Skeletal muscle tissue (tissue), 4 donors: Measurements from ENCODE around the gene GALP. TPM values are rescaled to one million over a fixed set of nuclear protein-coding genes. Genes with fewer than 3 reads are reported as not detected.
"Not testable (repeated sequence)": the region's sequence is repeated elsewhere in the genome, so short reads cannot be mapped to it uniquely, and the experiment has no call there.

Source experiments
- H3K27ac ChIP-seq: one replicate; pipeline ENCODE4 v1.7.0; 2013; ENCODE audit warnings: mild to moderate bottlenecking, low read depth, low read length, inconsistent platforms
- H3K27me3 ChIP-seq, 3 donors: one replicate each; pipeline ENCODE4 v1.7.0; 2013; ENCODE audit warnings: low read length in 3 of 3; ENCODE audit not compliant: control insufficient read depth in 3 of 3, insufficient read depth in 3 of 3
- H3K36me3 ChIP-seq, 3 donors: one replicate each; pipeline ENCODE4 v1.7.0; 2013; ENCODE audit warnings: low read length in 3 of 3; ENCODE audit not compliant: control insufficient read depth in 3 of 3, insufficient read depth in 3 of 3
- H3K4me1 ChIP-seq, 3 donors: one replicate each; pipeline ENCODE4 v1.7.0; 2013; ENCODE audit warnings: low read length in 3 of 3, mild to moderate bottlenecking in 3 of 3; ENCODE audit not compliant: control insufficient read depth in 3 of 3, insufficient read depth in 3 of 3
- H3K4me3 ChIP-seq, 3 donors: one replicate each; pipeline ENCODE4 v1.7.0; 2013; ENCODE audit warnings: low read length in 3 of 3
- H3K9ac ChIP-seq, 3 donors: one replicate each; pipeline ENCODE4 v1.7.0; 2013; ENCODE audit warnings: low read length in 3 of 3, mild to moderate bottlenecking in 3 of 3, moderate library complexity in 2 of 3, low read depth in 1 of 3
- H3K9me3 ChIP-seq, 3 donors: one replicate each; pipeline ENCODE4 v1.7.0; 2013; ENCODE audit warnings: low read length in 3 of 3; ENCODE audit not compliant: control insufficient read depth in 3 of 3
- total RNA-seq: library from RNA; depleted of rRNA; stranded (reverse); fragments of >200 nt; gene quantifications from one replicate; pipeline ENCODE4 v1.2.3, GENCODE V29; 2014
- donor health status: Osteomylitis.

The GALP gene
- total RNA-seq, 1 donor from 2014 or later = not detected

- H3K9me3 ChIP-seq = no peaks in the 10 kb centered on the region
Measured at GRCh38 chr19:56209091-56209490, 33.3 kb downstream of the GALP start.

GRCh38 chr19:56210036-56210435, 34.2 kb downstream of the GALP start:
- not testable (repeated sequence) for H3K9ac ChIP-seq, H3K36me3 ChIP-seq, H3K27me3 ChIP-seq, H3K27ac ChIP-seq, H3K4me1 ChIP-seq, H3K9me3 ChIP-seq, H3K4me3 ChIP-seq

More at GRCh38 chr19:56209091-56209490, 33.3 kb downstream of the GALP start:
- Histone ChIP-seq H3K4me1 (no peaks in the 10 kb centered on the region), H3K27ac (no peak overlapping the region), H3K4me3 (no peak overlapping the region), H3K36me3 (no peaks in the 10 kb centered on the region), H3K27me3 (no peaks in the 10 kb centered on the region), H3K9ac (no peak overlapping the region)

GRCh38 chr19:56211718-56212117, 35.9 kb downstream of the GALP start:
- Histone ChIP-seq H3K27me3 (peaks cover 0 to 5% (median 4%) of the 10 kb centered on the region in 3 donors), H3K27ac (no peak overlapping the region), H3K36me3 (no peaks in the 10 kb centered on the region), H3K4me1 (no peaks in the 10 kb centered on the region), H3K4me3 (no peak overlapping the region), H3K9ac (no peak overlapping the region), H3K9me3 (no peaks in the 10 kb centered on the region)

- no peak overlapping the region for H3K27ac ChIP-seq
Measured at GRCh38 chr19:56217039-56217949, 41.5 kb downstream of the GALP start.

GRCh38 chr19:56218961-56219360, 43.2 kb downstream of the GALP start:
- peaks cover 5 to 14% (median 10%) of the 10 kb centered on the region in 3 donors for H3K27me3 ChIP-seq
- H3K27ac ChIP-seq = no peak overlapping the region
- no peak overlapping the region for H3K9ac ChIP-seq
- H3K36me3 ChIP-seq = peaks cover 0 to 3% (median 0%) of the 10 kb centered on the region in 3 donors
- no peaks in the 10 kb centered on the region for H3K9me3 ChIP-seq
- H3K4me1 ChIP-seq = peaks cover 5 to 8% (median 7%) of the 10 kb centered on the region in 3 donors
- H3K4me3 ChIP-seq = no peak overlapping the region

More at GRCh38 chr19:56217039-56217949, 41.5 kb downstream of the GALP start:
- Histone ChIP-seq H3K9me3 (no peaks in the 10 kb centered on the region), H3K4me1 (peaks cover 5 to 8% (median 7%) of the 10 kb centered on the region in 3 donors), H3K9ac (peak overlapping the region in 2 of 3 donors; percentile 33 to 63), H3K27me3 (peaks cover 5 to 14% (median 10%) of the 10 kb centered on the region in 3 donors), H3K4me3 (peak overlapping the region; percentile 45 to 63 (median 49)), H3K36me3 (peaks cover 0 to 3% (median 0%) of the 10 kb centered on the region in 3 donors)

- H3K36me3 ChIP-seq, H3K9ac ChIP-seq, H3K9me3 ChIP-seq, H3K4me1 ChIP-seq, H3K27ac ChIP-seq, H3K4me3 ChIP-seq: not testable (repeated sequence)
- peaks cover 0 to 10% (median 10%) of the 10 kb centered on the region in 3 donors for H3K27me3 ChIP-seq
Measured at GRCh38 chr19:56221442-56221841, 45.6 kb downstream of the GALP start.

GRCh38 chr19:56221851-56222250, 46.0 kb downstream of the GALP start:
- Histone ChIP-seq H3K27ac (no peak overlapping the region), H3K9me3 (no peaks in the 10 kb centered on the region), H3K4me1 (peaks cover 4 to 8% (median 6%) of the 10 kb centered on the region in 3 donors), H3K9ac (no peak overlapping the region), H3K36me3 (peaks cover 0 to 3% (median 0%) of the 10 kb centered on the region in 3 donors), H3K4me3 (no peak overlapping the region), H3K27me3 (peaks cover 0 to 10% (median 9%) of the 10 kb centered on the region in 3 donors)

- H3K27me3 ChIP-seq = peaks cover 0 to 3% (median 0%) of the 10 kb centered on the region in 3 donors
- H3K4me3 ChIP-seq = no peak overlapping the region
- no peaks in the 10 kb centered on the region for H3K4me1 ChIP-seq
- no peak overlapping the region for H3K9ac ChIP-seq
- H3K36me3 ChIP-seq = peaks cover 0 to 3% (median 0%) of the 10 kb centered on the region in 3 donors
- no peaks in the 10 kb centered on the region for H3K9me3 ChIP-seq
- H3K27ac ChIP-seq = no peak overlapping the region
Measured at GRCh38 chr19:56222901-56223300, 47.1 kb downstream of the GALP start.

GRCh38 chr19:56223481-56223880, 47.7 kb downstream of the GALP start:
- Histone ChIP-seq H3K4me1 (no peaks in the 10 kb centered on the region), H3K27me3 (peaks cover 0 to 3% (median 0%) of the 10 kb centered on the region in 3 donors), H3K27ac (no peak overlapping the region), H3K9me3 (no peaks in the 10 kb centered on the region), H3K4me3 (no peak overlapping the region), H3K9ac (no peak overlapping the region), H3K36me3 (peaks cover 0 to 3% (median 0%) of the 10 kb centered on the region in 3 donors)
